GM19240 (cell line): ENCODE results near the gene ERBB2.
"Not testable (repeated sequence)": the region's sequence is repeated elsewhere in the genome, so short reads cannot be mapped to it uniquely, and the experiment has no call there.

ENCODE experiments used
- DNase-seq: peaks from one replicate; pipeline ENCODE4 v3.0.0; 2011; ENCODE audit warnings: low spot score; ENCODE audit not compliant: insufficient read length

The ERBB2 gene

GRCh38 chr17:39722965-39723848 lies 23.3 kb downstream of the ERBB2 start:
- DNase-seq: no peak

- DNase-seq: no peak
These were observed 24.9 kb downstream of the ERBB2 start for GRCh38 chr17:39724731-39725130.

GRCh38 chr17:39725923-39726322 lies 26.1 kb downstream of the ERBB2 start:
- not testable (repeated sequence) for DNase-seq

GRCh38 chr17:39726617-39727016 lies 26.8 kb downstream of the ERBB2 start:
- no peak for DNase-seq

GRCh38 chr17:39727556-39727955 lies 27.7 kb downstream of the ERBB2 start:
- DNase-seq: no peak

GRCh38 chr17:39729280-39729851 lies 29.5 kb downstream of the ERBB2 start:
- DNase-seq: no peak

GRCh38 chr17:39730095-39730921 lies 30.4 kb downstream of the ERBB2 start, which contains the start of gene MIEN1:
TSS of gene MIEN1 (minus strand) at chr17:39730532. CDS start at chr17:39730495, 37 bp downstream.
- peak; percentile 94 for DNase-seq

GRCh38 chr17:39732586-39732985 lies 32.7 kb downstream of the ERBB2 start:
- no peak for DNase-seq

- DNase-seq: no peak
These were observed 36.0 kb downstream of the ERBB2 start for GRCh38 chr17:39735882-39736281.

GRCh38 chr17:39736319-39737165 lies 36.7 kb downstream of the ERBB2 start:
- DNase-seq: no peak

- no peak for DNase-seq
These were observed 37.4 kb downstream of the ERBB2 start for GRCh38 chr17:39737206-39737759.

GRCh38 chr17:39737760-39738567 lies 38.1 kb downstream of the ERBB2 start, which contains the start of gene GRB7:
TSS of gene GRB7 (plus strand) at chr17:39737938. CDS start at chr17:39742302, 4,364 bp downstream.
- DNase-seq: no peak

- no peak for DNase-seq
These were observed 38.7 kb downstream of the ERBB2 start for GRCh38 chr17:39738568-39738901.

- DNase-seq: no peak
These were observed 39.4 kb downstream of the ERBB2 start for GRCh38 chr17:39738983-39739884.

GRCh38 chr17:39739885-39740356 lies 40.1 kb downstream of the ERBB2 start:
- no peak for DNase-seq

GRCh38 chr17:39740357-39741111 lies 40.7 kb downstream of the ERBB2 start:
- DNase-seq: no peak

- DNase-seq: no peak
These were observed 42.4 kb downstream of the ERBB2 start for GRCh38 chr17:39742126-39742855.
